Measurements from ENCODE around the gene FAM184A. TPM values are rescaled to one million over a fixed set of nuclear protein-coding genes. Genes with fewer than 3 reads are reported as not detected.
"Not testable (repeated sequence)": the region's sequence is repeated elsewhere in the genome, so short reads cannot be mapped to it uniquely, and the experiment has no call there.

The FAM184A gene
- total RNA-seq, 4 donors from 2014 or later = 19.3 to 37.1 (median 21.3) TPM

GRCh38 chr6:119125576-119125975, 47.1 kb upstream of the FAM184A start:
- no peaks in the 10 kb centered on the region for H3K4me1 ChIP-seq
- WGBS, 2 donors = 86 to 93% methylated on average over 2 of the region's 2 CpGs
- TF ChIP-seq CTCF (IDR thresholded peaks at IDR 0.05) = no peak
- no peak for TF ChIP-seq POLR2A (IDR thresholded peaks at IDR 0.05)
- H3K27me3 ChIP-seq = no peaks in the 10 kb centered on the region
- no peaks in the 10 kb centered on the region for H3K9me3 ChIP-seq
- no peak for DNase-seq
- H3K36me3 ChIP-seq = no peaks in the 10 kb centered on the region
- H3K4me3 ChIP-seq (replicated peaks in 1 of 3) = no peak overlapping the region
- H3K27ac ChIP-seq = no peak overlapping the region
- intact Hi-C loops (cut with DNase I) = no loop called here

GRCh38 chr6:119124079-119124824, 45.8 kb upstream of the FAM184A start:
- no peak overlapping the region for H3K4me3 ChIP-seq (replicated peaks in 1 of 3)
- no peaks in the 10 kb centered on the region for H3K36me3 ChIP-seq
- DNase-seq = no peak
- no peak overlapping the region for H3K27ac ChIP-seq
- no peaks in the 10 kb centered on the region for H3K4me1 ChIP-seq
- TF ChIP-seq CTCF (IDR thresholded peaks at IDR 0.05) (no peak), POLR2A (IDR thresholded peaks at IDR 0.05) (no peak)
- H3K27me3 ChIP-seq = no peaks in the 10 kb centered on the region
- WGBS, 2 donors = 74 to 76% methylated on average over 1 of the region's 1 CpG
- intact Hi-C loops (cut with DNase I) = no loop called here
- H3K9me3 ChIP-seq = no peaks in the 10 kb centered on the region

- no peak for DNase-seq
- intact Hi-C loops (cut with DNase I) = no loop called here
- WGBS, 2 donors = 80 to 85% methylated on average over 4 of the region's 4 CpGs
- no peaks in the 10 kb centered on the region for H3K36me3 ChIP-seq
- no peak overlapping the region for H3K4me3 ChIP-seq (replicated peaks in 1 of 3)
- no peaks in the 10 kb centered on the region for H3K9me3 ChIP-seq
- H3K27ac ChIP-seq = no peak overlapping the region
- H3K27me3 ChIP-seq = no peaks in the 10 kb centered on the region
- TF ChIP-seq CTCF (IDR thresholded peaks at IDR 0.05) (no peak), POLR2A (IDR thresholded peaks at IDR 0.05) (no peak)
- H3K4me1 ChIP-seq = no peaks in the 10 kb centered on the region
These were observed 43.9 kb upstream of the FAM184A start for GRCh38 chr6:119122336-119122735.

GRCh38 chr6:119121367-119121766, 42.9 kb upstream of the FAM184A start:
- no peak for TF ChIP-seq CTCF (IDR thresholded peaks at IDR 0.05)
- 95 to 96% methylated on average over 4 of the region's 4 CpGs for WGBS, 2 donors
- Histone ChIP-seq H3K27me3 (no peaks in the 10 kb centered on the region), H3K27ac (no peak overlapping the region), H3K9me3 (no peaks in the 10 kb centered on the region), H3K4me1 (no peaks in the 10 kb centered on the region), H3K4me3 (replicated peaks in 1 of 3) (no peak overlapping the region), H3K36me3 (no peaks in the 10 kb centered on the region)
- intact Hi-C loops (cut with DNase I) = no loop called here
- no peak for DNase-seq

- Histone ChIP-seq H3K4me3 (replicated peaks in 1 of 3) (no peak overlapping the region), H3K4me1 (no peaks in the 10 kb centered on the region), H3K36me3 (no peaks in the 10 kb centered on the region), H3K27ac (no peak overlapping the region), H3K27me3 (no peaks in the 10 kb centered on the region), H3K9me3 (no peaks in the 10 kb centered on the region)
- intact Hi-C loops (cut with DNase I) = no loop called here
- WGBS, 2 donors = 82 to 87% methylated on average over 4 of the region's 4 CpGs
- DNase-seq = no peak
- TF ChIP-seq CTCF (IDR thresholded peaks at IDR 0.05) = no peak
- TF ChIP-seq POLR2A (IDR thresholded peaks at IDR 0.05) = no peak
These were observed 41.5 kb upstream of the FAM184A start for GRCh38 chr6:119119989-119120388.

- DNase-seq; intact Hi-C loops (cut with DNase I); H3K27ac ChIP-seq; H3K36me3 ChIP-seq; H3K27me3 ChIP-seq; H3K4me1 ChIP-seq; H3K9me3 ChIP-seq; H3K4me3 ChIP-seq (replicated peaks in 1 of 3): not testable (repeated sequence)
- WGBS, 2 donors = 70 to 80% methylated on average over 13 of the region's 13 CpGs
These were observed 40.6 kb upstream of the FAM184A start for GRCh38 chr6:119119062-119119461.
